B cell (primary cell): Measurements from ENCODE around the gene FOXS1.

Source experiments
- CTCF ChIP-seq: fragments of 200-600 bp; IDR thresholded peaks from one replicate; pipeline ENCODE4 v1.8.0; 2022; ENCODE audit warnings: antibody characterized with exemption, mild to moderate bottlenecking
- EZH2 ChIP-seq: IDR thresholded peaks from 2 replicates; pipeline ENCODE4 v1.6.1; 2012; ENCODE audit warnings: borderline replicate concordance, low read depth, mild to moderate bottlenecking, moderate library complexity, low read length; ENCODE audit not compliant: insufficient read depth, poor library complexity, severe bottlenecking

GRCh38 chr20:31879143-31879987, 34.0 kb upstream of the FOXS1 start:
- TF ChIP-seq CTCF (no peak), EZH2 (no peak)
